CD4-positive, alpha-beta T cell treated with Interleukin-6 for 4 hours (primary cell): ENCODE data around the gene PHC2.

Source experiments
- DNase-seq: peaks from one replicate; pipeline ENCODE4 v3.0.0-alpha.2; 2020; ENCODE audit warnings: mixed read lengths

PHC2 gene

GRCh38 chr1:33369081-33369480 lies 61.8 kb downstream of the PHC2 start:
- DNase-seq, result no peak

DNA sequence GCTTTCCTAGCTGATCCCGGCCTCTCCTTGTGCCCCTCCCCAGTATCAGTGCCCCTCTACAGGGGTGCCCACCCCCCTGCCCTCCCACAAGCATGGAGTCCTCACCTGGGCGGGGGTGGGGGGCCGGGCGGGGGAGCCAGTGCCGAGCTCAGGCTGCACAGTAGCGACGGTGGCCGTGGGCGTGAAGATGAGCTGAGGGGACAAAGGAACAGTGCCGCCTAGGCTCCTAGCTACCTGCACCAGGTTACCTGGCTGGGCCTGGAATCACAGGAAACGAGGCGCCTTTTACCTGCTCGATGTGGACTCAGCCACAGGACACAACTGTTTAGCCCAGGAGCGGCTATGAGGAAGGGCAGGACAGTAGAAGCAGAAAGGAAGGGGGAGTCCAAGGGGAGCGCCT lies 62.5 kb downstream of the PHC2 start:
- no peak for DNase-seq

DNA sequence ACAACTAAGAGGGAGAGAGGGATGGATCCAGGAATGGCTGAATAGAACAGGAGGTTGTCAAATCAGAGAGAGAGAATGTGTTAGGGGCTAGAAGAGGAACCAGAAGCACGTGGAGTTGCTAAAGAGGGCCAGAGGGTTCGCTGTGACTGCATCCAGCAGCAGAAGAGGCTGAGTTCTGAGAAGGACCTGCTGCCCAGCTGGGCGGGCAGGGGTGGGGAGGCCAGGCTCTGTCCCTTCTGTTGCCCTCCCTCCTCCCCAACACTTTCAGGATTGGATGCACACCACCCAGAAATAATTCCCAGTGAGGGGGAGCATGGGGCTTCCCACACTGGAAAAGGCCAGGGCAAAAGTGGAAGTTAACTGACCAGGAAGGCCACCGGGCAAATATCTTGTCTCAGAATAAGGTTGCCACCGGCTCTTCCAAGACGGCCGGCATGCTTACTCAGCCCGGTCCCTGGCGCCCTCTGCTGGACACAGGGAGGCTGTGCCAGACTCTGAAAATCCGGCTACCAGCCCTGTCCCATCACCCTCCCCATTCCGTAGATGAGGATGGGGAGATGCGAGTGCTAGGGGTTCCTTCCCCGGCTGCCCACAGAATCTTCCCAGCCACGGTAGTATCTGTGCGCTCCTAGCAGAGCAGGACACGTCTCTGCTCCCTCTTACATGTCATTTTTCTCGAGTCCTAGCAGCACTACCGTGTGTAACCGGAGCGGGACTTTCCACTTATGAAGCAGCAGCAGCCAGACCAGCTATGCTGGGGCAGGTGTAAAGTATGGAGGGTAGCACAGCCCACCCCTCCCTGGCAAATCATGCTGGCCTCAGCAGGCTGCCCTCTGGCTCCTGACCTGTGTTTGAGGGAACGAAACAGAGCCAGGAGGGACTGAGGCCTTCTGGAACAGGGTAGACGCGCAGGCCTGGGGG lies 63.1 kb downstream of the PHC2 start:
- DNase-seq, result peak; percentile 91

DNA sequence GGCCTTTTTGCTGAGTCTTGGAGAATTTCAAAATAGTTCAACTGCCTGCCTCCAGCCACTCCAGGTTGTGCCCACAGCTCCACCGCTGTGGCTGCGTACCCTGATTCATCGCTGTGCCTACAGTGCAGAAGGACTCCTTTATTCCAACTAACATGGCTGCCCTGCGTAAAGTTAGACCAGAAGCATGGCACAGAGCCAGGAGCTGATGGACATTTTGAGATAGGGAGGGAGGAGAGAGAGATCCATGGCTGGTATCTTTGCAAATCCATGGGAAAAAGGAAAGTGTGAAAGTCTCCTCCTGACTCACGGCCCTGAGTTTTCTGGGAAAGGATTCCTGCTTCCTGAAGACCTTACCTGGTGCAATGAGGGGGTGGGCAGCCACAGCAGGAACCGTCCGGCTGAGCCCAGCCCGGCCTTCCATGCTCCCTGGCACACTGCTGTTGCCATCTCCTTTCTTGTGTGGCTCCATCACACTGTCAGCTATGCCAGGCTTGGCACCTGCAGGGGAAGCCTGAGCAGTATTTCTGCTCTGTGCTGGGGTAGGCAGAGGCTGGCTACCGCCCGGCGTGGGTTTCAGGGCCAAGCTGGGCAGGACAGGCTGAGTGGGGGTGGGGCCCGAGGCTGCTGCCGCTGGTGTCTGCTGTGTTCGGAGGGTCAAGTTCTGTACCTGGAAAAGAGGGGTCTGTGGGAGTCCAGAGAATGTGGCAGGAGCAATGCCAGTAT lies 64.0 kb downstream of the PHC2 start:
- no peak for DNase-seq

- DNase-seq, result no peak
Observed at GRCh38 chr1:33365560-33365997, 65.3 kb downstream of the PHC2 start.

DNA sequence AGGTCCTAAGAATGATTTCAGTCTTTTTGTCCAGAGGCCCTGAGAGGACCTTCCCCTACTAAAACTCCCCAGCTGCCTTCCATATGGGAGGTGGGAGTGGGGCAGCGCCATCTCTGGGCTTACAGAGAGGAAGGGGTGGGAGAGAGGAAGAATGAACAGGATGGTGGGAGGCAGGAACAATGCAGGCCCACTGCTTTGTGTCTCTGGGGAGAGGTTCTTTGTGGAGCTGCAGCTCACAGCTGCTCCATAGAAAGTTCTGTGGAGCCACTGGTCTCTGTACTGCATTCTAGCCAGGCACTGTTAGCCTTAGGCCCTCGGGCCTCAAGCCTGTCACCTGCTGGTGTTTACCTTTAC lies 66.4 kb downstream of the PHC2 start:
- no peak for DNase-seq

- DNase-seq, result no peak
Observed at GRCh38 chr1:33363470-33363861, 67.4 kb downstream of the PHC2 start.

DNA sequence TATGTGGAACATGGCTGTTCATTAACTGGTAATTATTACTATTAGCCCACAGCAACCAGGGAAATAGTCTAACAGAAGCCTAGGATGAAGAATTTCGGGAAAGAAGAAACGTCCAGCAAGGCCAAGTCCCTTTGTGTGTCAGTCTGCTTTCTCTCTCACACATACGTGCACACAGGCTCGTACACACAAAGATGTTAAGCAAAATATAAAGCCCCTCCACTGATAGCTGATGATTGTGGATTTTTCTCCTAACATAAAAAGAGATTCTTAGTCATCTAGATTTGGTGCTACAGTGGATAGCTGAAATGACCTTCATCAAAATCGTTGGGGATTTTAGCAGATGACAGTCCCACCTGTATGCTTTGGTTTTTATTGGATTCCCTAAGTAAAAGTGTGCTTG lies 67.9 kb downstream of the PHC2 start:
- no peak for DNase-seq

DNA sequence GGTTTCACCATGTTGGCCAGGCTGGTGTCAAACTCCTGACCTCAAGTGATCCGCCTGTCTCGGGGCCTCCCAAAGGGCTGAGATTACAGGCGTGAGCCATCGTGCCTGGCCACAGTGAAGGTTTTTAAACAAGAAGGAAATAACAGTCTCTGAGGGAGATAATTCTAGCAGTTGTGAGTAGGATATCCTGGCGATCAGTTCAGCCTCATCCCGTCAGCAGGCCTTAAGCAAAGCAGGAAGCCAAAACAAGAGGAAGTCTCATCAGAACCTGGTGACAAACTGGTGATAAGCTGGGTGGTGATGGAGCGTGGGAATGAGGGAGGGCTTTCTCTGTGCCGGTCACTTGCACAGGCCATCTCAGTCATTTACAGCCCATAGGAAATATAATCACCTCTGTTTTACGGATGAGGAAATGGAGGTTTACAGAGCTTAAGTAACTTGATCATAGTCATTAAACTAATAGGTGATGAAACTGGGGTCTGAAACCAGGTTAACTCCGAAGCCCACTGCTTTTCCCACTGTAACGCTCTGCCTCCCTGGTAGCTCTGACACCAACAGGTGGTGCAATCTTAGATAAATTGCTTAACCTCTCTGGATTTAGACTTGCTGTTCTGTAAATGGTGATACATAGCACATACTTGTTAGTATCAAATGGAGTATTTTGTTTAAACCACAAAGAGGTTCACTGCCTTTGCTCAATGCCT lies 69.2 kb downstream of the PHC2 start:
- DNase-seq, result no peak

- no peak for DNase-seq
Observed at GRCh38 chr1:33360367-33360766, 70.5 kb downstream of the PHC2 start.

DNA sequence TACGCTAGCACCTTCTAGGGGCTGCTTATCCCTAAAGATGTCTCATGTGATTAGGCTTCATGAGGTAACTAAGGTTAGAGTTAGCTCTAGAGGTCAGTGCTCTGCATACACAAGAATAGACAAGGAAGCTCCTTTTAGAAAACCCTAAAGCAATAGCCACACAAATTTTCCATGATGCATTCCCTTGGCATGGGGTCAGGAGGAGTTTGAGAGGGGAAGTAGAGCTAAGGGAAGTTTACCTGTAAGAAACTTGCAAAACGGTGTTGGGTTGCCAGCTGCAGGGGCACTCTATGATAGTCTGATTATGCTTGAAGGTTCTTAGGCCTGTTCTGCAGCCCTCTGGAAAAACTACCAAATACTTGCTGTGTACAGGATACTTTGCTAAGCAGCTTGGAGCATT lies 71.0 kb downstream of the PHC2 start:
- DNase-seq, result no peak

DNA sequence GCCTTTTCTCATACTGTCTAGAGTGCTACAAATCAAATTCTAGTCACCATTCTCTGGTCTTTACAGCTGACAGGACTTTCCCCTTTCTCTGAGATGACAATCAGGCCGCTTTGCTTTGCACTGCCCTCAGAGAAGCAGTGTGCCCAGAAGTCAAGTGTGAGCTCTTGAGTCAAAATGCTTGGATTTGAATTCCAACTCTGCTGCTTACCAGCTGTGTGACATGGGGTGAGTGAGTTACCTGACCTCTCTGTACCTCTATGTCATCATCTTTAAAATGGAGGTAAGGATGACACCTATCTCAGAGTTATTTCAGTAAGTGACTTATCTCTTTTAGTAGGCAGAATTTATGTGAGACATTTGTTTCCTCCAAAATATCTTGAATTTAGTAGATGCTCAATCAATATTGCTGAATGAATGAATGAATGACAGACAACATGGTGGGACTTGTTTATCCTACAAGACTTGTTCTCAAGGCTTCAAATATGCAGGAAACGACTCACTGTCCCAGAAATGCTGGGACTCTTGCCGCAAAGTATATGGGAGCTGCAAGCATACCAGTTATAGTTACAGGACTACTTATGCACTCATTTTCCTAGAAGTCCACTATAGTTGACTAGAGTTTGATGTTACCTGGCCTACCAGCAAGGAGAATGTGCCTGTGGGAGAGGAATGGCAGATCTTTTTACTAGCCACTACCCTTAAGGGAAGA lies 71.9 kb downstream of the PHC2 start:
- no peak for DNase-seq

DNA sequence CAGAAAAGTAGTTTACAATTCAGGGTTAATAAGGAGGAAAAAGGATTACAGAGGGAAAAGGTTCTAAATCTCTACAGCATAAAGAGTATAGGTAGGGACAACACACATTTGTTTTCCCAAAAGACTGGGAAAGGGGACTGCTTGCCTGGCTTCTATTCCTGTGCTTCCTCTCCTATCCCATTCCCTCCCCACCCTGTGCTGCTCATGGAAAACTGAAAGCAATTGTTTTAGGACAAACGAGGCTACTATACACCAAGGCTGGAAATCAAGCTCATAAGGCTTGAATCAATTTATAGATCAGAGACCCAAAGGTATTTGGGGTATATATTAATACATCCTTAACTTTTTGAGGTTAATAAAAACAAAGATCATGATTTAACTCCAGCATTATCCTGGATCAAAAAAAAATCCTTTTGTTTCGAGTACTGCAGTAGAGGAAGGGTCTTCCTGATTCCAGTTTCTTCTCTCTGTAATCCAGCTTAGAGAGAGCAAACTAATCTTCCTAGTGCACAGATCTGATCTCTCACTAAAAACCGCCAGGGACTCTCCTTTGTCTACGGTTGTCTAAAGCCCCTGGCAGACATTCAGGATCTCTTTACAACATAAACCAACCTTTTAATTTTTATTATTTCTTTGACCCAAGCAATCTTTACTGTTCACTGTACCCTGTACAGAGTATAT lies 72.6 kb downstream of the PHC2 start:
- DNase-seq, result no peak

GRCh38 chr1:33357099-33357498 lies 73.8 kb downstream of the PHC2 start:
- DNase-seq, result no peak

DNA sequence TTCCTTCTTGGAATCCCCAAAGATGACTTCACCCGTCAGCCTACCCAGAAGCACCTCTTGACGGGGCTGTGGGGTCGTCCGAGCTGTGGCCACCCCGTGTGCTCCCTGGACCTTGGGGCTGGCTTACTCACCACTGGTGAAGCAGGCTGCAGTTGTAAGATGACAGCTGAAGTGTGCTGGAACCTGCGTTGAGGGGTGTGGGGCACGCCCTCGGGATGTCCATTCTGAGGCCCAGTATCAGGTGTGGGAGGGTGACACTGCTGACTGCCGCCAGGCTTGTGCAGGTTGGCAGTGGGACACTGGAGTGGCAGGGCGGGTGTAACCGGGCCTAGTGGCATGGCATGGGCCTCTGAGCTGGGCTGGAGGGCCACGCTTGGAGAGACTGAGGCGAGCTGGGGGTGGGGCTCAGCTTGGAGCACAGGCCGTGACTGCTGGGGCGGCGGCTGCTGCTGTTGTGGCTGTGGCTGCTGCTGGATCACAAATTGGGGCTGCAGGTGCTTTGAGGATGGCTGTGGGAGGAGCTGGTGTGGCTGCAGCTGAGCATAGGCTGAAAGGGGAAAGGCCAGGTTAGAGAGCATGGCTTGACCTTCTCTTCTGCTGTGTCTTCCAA lies 76.1 kb downstream of the PHC2 start:
- DNase-seq, result no peak

- DNase-seq, result no peak
Observed at GRCh38 chr1:33353531-33353930, 77.4 kb downstream of the PHC2 start.

GRCh38 chr1:33351281-33351660 lies 79.6 kb downstream of the PHC2 start:
- no peak for DNase-seq

DNA sequence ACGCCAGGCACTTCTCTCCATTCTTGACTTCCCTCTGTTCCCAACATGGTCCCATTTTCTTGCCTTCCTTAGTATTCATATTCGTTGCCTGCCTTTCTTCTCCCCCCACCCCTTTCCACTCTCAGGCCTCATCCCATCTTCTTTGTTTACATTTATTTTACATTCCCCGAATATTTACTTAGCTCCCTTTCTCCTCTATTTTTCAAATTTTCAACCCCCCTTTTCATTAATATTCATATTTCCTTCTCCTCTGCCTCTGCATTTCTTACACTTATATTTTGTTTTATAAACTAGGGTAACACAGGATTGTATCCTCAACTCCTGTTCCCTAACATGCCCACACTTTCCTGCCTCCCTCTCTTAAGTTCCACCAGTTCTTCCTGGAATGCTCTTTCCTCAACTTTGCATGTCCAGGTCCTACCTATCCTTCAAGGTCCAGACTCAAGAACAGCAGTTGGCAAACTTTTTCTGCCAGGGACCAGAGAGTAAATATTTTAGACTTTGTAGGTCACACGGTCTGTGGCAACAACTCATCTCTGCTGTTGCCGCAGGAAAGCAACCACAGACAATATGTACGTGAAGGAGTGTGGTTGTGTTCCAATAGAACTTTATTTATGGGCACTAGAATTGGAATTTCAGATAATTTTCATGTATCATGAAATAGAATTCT lies 80.1 kb downstream of the PHC2 start:
- DNase-seq, result no peak

- peak; percentile 84 for DNase-seq
Observed at GRCh38 chr1:33349778-33350610, 80.9 kb downstream of the PHC2 start.

DNA sequence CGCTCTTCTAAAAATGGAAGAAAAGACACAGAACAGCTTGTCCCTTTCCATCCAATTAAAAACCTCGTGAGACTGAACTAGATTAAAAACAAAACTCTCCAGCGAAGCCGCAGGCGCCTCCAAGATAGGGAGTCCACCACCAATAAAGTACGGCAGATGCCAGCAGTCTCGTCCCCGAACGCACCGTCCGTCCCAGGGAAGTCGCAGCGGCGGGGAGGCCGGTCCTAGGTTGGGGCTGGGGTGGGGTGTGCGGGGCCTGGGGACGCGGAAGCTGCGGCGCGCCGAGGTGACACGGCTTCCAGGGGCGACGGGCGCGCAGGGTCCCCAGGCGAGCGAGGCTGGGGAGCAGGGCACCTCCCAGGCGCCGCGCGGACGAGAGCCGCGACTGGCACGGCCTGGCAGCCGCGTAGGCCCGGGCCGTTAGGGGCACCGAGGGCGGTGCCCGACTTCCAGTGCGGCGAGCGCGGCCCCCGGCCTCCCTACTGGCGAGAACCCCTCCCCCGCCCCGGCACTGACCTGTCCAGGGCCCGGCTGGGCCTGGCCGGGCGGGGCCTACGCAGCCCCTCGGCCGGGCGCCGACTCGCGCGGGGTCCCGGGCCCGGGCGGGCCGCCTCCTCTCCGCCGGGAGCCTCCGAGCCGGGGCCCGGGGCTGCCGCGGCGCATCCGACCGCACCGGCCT lies 81.7 kb downstream of the PHC2 start:
- peak; percentile 60 for DNase-seq
